ENCODE measurements around the gene EFNB3.
A peak's percentile ranks its signal among the peaks of the same experiment; 100 is the strongest.

- no peak for TF ChIP-seq CTCF (IDR thresholded peaks at IDR 0.05)
- peak; percentile 82 for TF ChIP-seq POLR2A (IDR thresholded peaks at IDR 0.05)
These were observed 18.6 kb upstream of the EFNB3 start for GRCh38 chr17:7686222-7687071.
